Tibial nerve (tissue), 3 donors: ENCODE data around the gene CAMTA1.

Source experiments
- POLR2A ChIP-seq, 2 donors: fragments of 450-650 bp; IDR thresholded peaks; one replicate each; pipeline ENCODE4 v1.6.1; 2017; ENCODE audit warnings: antibody characterized with exemption in 2 of 2, mild to moderate bottlenecking in 2 of 2, moderate library complexity in 2 of 2
- TF ChIP-seq, protein P1 (sequence below), 5 experiments: fragments of 200-600 bp in 3 of 5; fragments of 450-650 bp in 2 of 5; sonication (generic) in 3 of 5; IDR thresholded peaks; one replicate each; pipeline ENCODE4 v1.5.1; 2016 to 2019; ENCODE audit warnings: antibody characterized with exemption in 5 of 5, mild to moderate bottlenecking in 3 of 5, moderate library complexity in 2 of 5

DNA sequence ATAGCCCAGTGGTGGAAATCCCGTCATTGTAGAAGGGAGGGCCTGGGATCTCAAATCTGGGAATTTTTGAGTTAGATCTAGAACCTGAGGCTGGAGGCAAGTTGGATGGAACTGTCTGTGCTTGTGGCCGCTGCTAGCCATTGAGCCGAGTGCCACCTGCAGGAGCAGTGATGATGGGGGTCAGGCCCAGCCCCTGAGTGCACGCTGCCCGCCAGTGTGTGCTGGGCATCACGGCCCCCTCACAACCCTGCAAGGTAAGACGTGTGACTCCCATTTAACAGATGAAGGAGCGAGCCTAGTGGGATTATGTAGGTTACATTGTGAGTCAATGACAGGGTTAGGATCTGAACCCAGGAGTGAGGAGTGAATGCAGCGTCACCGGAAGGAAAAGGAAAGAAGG, 407.2 kb downstream of the CAMTA1 start:
- TF ChIP-seq, protein P1, sequence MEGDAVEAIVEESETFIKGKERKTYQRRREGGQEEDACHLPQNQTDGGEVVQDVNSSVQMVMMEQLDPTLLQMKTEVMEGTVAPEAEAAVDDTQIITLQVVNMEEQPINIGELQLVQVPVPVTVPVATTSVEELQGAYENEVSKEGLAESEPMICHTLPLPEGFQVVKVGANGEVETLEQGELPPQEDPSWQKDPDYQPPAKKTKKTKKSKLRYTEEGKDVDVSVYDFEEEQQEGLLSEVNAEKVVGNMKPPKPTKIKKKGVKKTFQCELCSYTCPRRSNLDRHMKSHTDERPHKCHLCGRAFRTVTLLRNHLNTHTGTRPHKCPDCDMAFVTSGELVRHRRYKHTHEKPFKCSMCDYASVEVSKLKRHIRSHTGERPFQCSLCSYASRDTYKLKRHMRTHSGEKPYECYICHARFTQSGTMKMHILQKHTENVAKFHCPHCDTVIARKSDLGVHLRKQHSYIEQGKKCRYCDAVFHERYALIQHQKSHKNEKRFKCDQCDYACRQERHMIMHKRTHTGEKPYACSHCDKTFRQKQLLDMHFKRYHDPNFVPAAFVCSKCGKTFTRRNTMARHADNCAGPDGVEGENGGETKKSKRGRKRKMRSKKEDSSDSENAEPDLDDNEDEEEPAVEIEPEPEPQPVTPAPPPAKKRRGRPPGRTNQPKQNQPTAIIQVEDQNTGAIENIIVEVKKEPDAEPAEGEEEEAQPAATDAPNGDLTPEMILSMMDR (IDR thresholded peaks at IDR 0.05): no peak
- no peak for TF ChIP-seq POLR2A (IDR thresholded peaks at IDR 0.05)
